Right lobe of liver (tissue), 4 donors: ENCODE data around the gene INHBC.
"Not testable (repeated sequence)": the region's sequence is repeated elsewhere in the genome, so short reads cannot be mapped to it uniquely, and the experiment has no call there.

ENCODE experiments used
- POLR2A ChIP-seq: fragments of 450-650 bp; IDR thresholded peaks from one replicate; pipeline ENCODE4 v1.6.1; 2017; ENCODE audit warnings: antibody characterized with exemption, mild to moderate bottlenecking
- TF ChIP-seq, protein P1 (sequence below), 4 donors: fragments of 200-600 bp in 3 of 4; fragments of 450-650 bp in 1 of 4; IDR thresholded peaks; one replicate each; pipeline versions ENCODE4 v1.5.1 to v1.8.0; 2016 to 2022; ENCODE audit warnings: antibody characterized with exemption in 4 of 4, mild to moderate bottlenecking in 2 of 4
- donor health status: DM: no; HTN: no; CAD: no.
- donor health status: DM: no; HTN: no; CAD: no.
- donor health status: DM: no; HTN: yes; CAD: no.

GRCh38 chr12:57444337-57444736 is 9.8 kb downstream of the INHBC start:
- TF ChIP-seq, protein P1, sequence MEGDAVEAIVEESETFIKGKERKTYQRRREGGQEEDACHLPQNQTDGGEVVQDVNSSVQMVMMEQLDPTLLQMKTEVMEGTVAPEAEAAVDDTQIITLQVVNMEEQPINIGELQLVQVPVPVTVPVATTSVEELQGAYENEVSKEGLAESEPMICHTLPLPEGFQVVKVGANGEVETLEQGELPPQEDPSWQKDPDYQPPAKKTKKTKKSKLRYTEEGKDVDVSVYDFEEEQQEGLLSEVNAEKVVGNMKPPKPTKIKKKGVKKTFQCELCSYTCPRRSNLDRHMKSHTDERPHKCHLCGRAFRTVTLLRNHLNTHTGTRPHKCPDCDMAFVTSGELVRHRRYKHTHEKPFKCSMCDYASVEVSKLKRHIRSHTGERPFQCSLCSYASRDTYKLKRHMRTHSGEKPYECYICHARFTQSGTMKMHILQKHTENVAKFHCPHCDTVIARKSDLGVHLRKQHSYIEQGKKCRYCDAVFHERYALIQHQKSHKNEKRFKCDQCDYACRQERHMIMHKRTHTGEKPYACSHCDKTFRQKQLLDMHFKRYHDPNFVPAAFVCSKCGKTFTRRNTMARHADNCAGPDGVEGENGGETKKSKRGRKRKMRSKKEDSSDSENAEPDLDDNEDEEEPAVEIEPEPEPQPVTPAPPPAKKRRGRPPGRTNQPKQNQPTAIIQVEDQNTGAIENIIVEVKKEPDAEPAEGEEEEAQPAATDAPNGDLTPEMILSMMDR (IDR thresholded peaks at IDR 0.05), result not testable (repeated sequence)
- TF ChIP-seq POLR2A, result not testable (repeated sequence)
